Psoas muscle (tissue), 8 donors: Measurements from ENCODE around the gene UNC5C. TPM values are rescaled to one million over a fixed set of nuclear protein-coding genes. Genes with fewer than 3 reads are reported as not detected.

Experiments
- ATAC-seq, 4 donors: fragments of 200-7000 bp; cut with Tn5 transposase; one replicate each; pipeline ENCODE4 v1.9.1; 2020; ENCODE audit warnings: moderate library complexity in 3 of 4, mild to moderate bottlenecking in 2 of 4
- DNase-seq, 2 donors: peaks; one replicate each; pipeline ENCODE4 v3.0.0-alpha.2; 2020
- H3K27ac ChIP-seq: fragments of 200-600 bp; one replicate; pipeline ENCODE4 v1.8.0; 2022
- H3K27me3 ChIP-seq, 3 donors: fragments of 200-600 bp in 1 of 3; one replicate each; pipeline versions ENCODE4 v1.6.1 to v1.8.0; 2013 to 2022; ENCODE audit warnings: low read length in 2 of 3, mild to moderate bottlenecking in 2 of 3, moderate library complexity in 1 of 3; ENCODE audit not compliant: insufficient read depth in 3 of 3
- H3K36me3 ChIP-seq, 2 donors: fragments of 200-600 bp in 1 of 2; one replicate each; pipeline versions ENCODE4 v1.6.1 to v1.8.0; 2013 to 2022; ENCODE audit warnings: low read depth in 1 of 2, mild to moderate bottlenecking in 1 of 2, moderate library complexity in 1 of 2; ENCODE audit not compliant: insufficient read depth in 1 of 2
- H3K4me1 ChIP-seq: fragments of 200-600 bp; one replicate; pipeline ENCODE4 v1.8.0; 2022
- H3K4me3 ChIP-seq: fragments of 200-600 bp; one replicate; pipeline ENCODE4 v1.8.0; 2022; ENCODE audit warnings: mild to moderate bottlenecking
- H3K9me3 ChIP-seq: fragments of 200-600 bp; one replicate; pipeline ENCODE4 v1.8.0; 2022
- CTCF ChIP-seq: fragments of 200-600 bp; IDR thresholded peaks from one replicate; pipeline ENCODE4 v1.8.0; 2022; ENCODE audit warnings: antibody characterized with exemption
- WGBS, 3 donors: extraction: QIAGEN DNeasy Blood & Tissue Kit; methylation state at CpG; one replicate each; pipeline versions ENCODE4 v1.1.6 to v1.1.7; 2013; 5-methylcytosine and 5-hydroxymethylcytosine counted together
- intact Hi-C, 2 donors: fragments of 100-400 bp; cut with DNase I; formaldehyde crosslinking; loops; one replicate each; pipeline versions ENCODE4 v1.11.0 to v1.14.2; 2022
- polyA plus RNA-seq, 3 donors: library from polyadenylated mRNA; stranded (reverse); fragments of 200-250 nt; gene quantifications; one replicate each; pipeline ENCODE4 v1.2.3, GENCODE V29; 2013
- total RNA-seq, 4 donors: library from RNA; stranded (reverse); fragmentation: NEBNext Ultra II Directional in 2 of 4; extraction: Animal tissue kit (Norgen Biotek cat#: 25700) in 2 of 4; gene quantifications; one replicate each; pipeline versions ENCODE4 v1.2.1 to v1.2.4, GENCODE V29; 2021 to 2023
- donor health status: healthy with polysubstance abuse.
- donor health status: DM: no; HTN: no; CAD: no; lungs with moderate emphysema.
- donor health status: Bipolar disorder and iron deficiency.
- donor health status: healthy.
- donor health status: DM: yes; HTN: yes; CAD: no.
- donor health status: DM: no; HTN: no; CAD: no.
- donor health status: DM: no; HTN: no; CAD: no.
- donor health status: DM: yes; HTN: yes; CAD: no.

Gene UNC5C
- total and polyA plus RNA-seq, 7 donors = 0.04 to 1.1 (median 0.19) TPM

- no peaks in the 10 kb centered on the region for H3K9me3 ChIP-seq
- H3K4me1 ChIP-seq = no peaks in the 10 kb centered on the region
- DNase-seq (no peak), ATAC-seq (no peak)
- 63 to 76% (median 67%) methylated on average over 5 of the region's 5 CpGs for WGBS, 3 donors
- H3K27me3 ChIP-seq = no peaks in the 10 kb centered on the region
- no peak overlapping the region for H3K27ac ChIP-seq
- TF ChIP-seq CTCF = no peak
- intact Hi-C loops = no loop called here
- H3K4me3 ChIP-seq = no peak overlapping the region
- H3K36me3 ChIP-seq = no peaks in the 10 kb centered on the region
Observed at GRCh38 chr4:95265814-95266740, 282.7 kb downstream of the UNC5C start.

- intact Hi-C loops = no loop called here
- no peaks in the 10 kb centered on the region for H3K36me3 ChIP-seq
- H3K9me3 ChIP-seq = no peaks in the 10 kb centered on the region
- no peak overlapping the region for H3K27ac ChIP-seq
- no peak for TF ChIP-seq CTCF
- no peak overlapping the region for H3K4me3 ChIP-seq
- H3K4me1 ChIP-seq = no peaks in the 10 kb centered on the region
- WGBS, 3 donors = 91 to 95% (median 93%) methylated on average over 2 of the region's 2 CpGs
- H3K27me3 ChIP-seq = no peaks in the 10 kb centered on the region
- ATAC-seq (no peak), DNase-seq (no peak)
Observed at GRCh38 chr4:95264843-95265242, 283.9 kb downstream of the UNC5C start.

- H3K36me3 ChIP-seq = no peaks in the 10 kb centered on the region
- DNase-seq (no peak), ATAC-seq (no peak)
- H3K9me3 ChIP-seq = no peaks in the 10 kb centered on the region
- H3K27me3 ChIP-seq = no peaks in the 10 kb centered on the region
- no peak for TF ChIP-seq CTCF
- intact Hi-C loops = no loop called here
- no peaks in the 10 kb centered on the region for H3K4me1 ChIP-seq
- WGBS, 3 donors = 66 to 83% (median 75%) methylated on average over 1 of the region's 1 CpG
- no peak overlapping the region for H3K4me3 ChIP-seq
- H3K27ac ChIP-seq = no peak overlapping the region
Observed at GRCh38 chr4:95263960-95264359, 284.8 kb downstream of the UNC5C start.

GRCh38 chr4:95263391-95263790 is 285.4 kb downstream of the UNC5C start:
- intact Hi-C loops = no loop called here
- Histone ChIP-seq H3K36me3 (no peaks in the 10 kb centered on the region), H3K27ac (no peak overlapping the region), H3K9me3 (no peaks in the 10 kb centered on the region), H3K27me3 (no peaks in the 10 kb centered on the region), H3K4me3 (no peak overlapping the region), H3K4me1 (no peaks in the 10 kb centered on the region)
- ATAC-seq (no peak), DNase-seq (no peak)
- TF ChIP-seq CTCF = no peak
